Anterior cingulate cortex (tissue), 58 donors: Measurements from ENCODE around the gene MEIKIN.
"Not testable (repeated sequence)": the region's sequence is repeated elsewhere in the genome, so short reads cannot be mapped to it uniquely, and the experiment has no call there.

Experiments
- DNase-seq, 58 donors: peaks; one replicate each; lab custom pipeline; 2025; lab: John Stamatoyannopoulos, UW

MEIKIN gene

GRCh38 chr5:131778141-131778540 is 167.3 kb downstream of the MEIKIN start:
- not testable (repeated sequence) for DNase-seq

GRCh38 chr5:131776450-131776849 is 169.0 kb downstream of the MEIKIN start:
- no peak for DNase-seq

GRCh38 chr5:131774652-131775367 is 170.7 kb downstream of the MEIKIN start:
- DNase-seq, result peak in 1 of 58 donors; percentile 13

DNA sequence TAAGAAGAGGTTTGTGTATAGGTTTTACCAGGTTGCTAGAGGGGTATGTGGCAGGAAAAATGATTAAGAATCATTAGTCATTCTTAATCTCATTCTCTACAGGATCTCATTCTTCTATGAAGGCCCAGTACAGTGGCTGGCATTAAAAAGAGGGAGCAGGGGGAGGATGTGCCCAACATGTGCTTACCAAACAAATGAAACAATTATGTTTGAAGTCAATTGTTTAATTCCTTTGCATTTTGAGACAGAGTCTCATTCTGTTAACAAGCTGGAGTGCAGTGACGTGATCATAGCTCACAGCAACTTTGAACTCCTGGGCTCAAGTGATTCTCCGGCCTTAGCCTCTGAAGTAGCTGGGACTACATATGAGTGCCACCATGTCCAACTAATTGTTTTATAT is 171.7 kb downstream of the MEIKIN start:
- peak in 31 of 58 donors; percentile 1 to 78 (median 23) for DNase-seq

DNA sequence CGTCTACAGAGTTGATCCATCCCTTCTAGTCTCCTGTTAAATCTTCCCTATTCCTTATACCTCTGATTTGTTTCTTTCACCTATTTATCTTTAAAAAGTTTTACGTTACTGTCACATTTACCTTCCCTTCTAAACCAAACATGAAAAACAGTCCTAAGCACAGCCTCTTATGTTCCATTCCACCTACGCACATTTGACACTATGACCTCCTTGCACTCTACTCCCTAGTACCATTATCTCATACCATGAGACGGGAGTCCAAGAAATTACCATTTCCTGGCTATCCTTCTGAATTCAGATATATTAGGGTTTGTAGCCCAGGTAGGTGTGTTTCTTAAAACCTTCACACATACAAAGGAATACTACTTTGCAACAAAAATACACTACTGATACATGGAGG is 173.8 kb downstream of the MEIKIN start:
- no peak for DNase-seq

- no peak for DNase-seq
These were observed 175.5 kb downstream of the MEIKIN start for GRCh38 chr5:131769961-131770360.

DNA sequence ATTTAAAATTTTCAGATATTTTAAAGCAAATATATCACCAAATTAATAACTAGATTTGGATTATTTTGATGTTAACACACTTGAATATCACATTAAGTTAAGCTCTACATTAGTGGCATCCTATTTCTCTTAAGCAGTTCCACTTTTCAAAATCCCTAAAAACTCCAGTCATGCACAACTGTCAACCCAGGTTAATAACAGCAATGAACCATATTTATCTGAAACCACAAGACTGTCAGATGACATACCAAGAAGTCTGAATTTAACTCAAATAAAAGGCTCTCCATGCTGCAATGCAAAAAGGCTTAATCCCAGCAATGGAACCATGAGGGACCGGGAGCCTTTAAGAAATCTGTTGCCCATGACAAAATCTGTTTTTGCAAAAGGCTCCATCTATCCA is 176.1 kb downstream of the MEIKIN start:
- DNase-seq, result no peak

DNA sequence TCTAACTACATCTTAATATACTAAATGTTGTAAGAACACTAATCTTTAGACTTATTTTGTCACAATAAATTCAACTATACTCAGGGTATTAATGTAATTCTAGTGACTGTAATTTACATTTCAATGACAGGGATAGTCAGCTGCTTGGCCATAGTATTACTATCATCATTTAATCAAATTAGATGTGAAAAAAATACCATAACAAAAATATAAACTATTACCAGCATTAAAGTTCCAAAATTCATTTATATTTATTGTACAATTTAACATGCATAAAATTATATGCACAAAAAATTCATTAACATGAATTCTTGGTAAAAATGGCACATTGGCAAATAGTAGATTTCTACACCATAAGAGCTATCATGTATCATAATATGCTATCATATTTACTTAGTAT is 177.6 kb downstream of the MEIKIN start:
- DNase-seq, result no peak

- no peak for DNase-seq
These were observed 178.8 kb downstream of the MEIKIN start for GRCh38 chr5:131766689-131767088.

- DNase-seq, result no peak
These were observed 180.2 kb downstream of the MEIKIN start for GRCh38 chr5:131765261-131765660.

DNA sequence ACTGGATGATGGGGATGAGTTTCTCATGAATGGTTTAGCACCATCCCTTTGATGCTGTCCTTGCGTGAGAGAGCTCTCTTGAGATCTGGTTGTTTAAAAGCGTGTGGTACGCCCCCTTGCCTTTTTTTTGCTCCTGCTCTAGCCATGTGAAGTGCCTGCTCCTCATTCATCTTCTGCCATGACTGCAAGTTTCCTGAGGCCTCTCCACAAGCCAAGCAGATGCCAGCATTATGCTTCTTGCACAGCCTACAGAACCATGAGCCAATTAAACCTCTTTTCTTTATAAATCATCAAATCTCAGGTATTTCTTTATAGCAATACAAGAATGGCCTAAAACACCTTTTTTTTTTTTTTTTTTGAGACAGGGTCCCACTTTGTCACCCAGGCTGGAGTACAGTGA is 181.5 kb downstream of the MEIKIN start:
- DNase-seq, result no peak

GRCh38 chr5:131760793-131761192 is 184.7 kb downstream of the MEIKIN start:
- DNase-seq, result no peak

DNA sequence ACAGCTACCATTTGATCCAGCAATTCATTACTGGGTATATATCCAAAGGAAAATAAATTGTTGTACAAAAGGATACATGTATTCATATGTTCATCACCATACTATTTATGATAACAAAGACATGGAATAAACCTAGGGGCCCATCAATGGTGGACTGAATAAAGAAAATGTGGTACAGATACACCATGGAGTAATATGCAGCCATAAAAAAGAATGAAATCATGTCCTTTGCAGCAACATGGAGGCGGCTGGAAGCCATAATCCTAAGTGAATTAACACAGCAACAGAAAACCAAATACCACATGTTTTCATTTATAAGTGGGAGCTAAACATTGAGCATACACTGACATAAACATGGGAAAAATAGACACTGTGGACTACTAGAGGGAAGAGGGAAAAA is 185.8 kb downstream of the MEIKIN start:
- no peak for DNase-seq

DNA sequence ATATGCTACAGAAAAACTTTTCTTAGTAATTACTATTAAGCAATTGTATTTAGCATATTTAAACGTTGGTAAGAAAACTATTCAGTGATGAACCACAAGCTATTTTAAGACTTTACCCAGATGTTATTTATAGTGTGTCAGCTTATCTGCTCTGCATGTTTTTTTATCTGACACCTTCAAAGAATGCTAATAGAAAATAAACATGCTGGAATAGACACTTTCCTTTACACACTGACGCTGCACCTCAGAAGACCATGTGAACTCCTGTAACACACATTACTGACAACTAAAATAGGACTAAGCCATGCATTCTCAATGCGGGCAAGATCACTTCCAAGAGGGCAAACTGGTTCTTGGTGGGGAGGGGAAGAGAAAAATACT is 187.0 kb downstream of the MEIKIN start:
- DNase-seq, result no peak

- no peak for DNase-seq
These were observed 187.5 kb downstream of the MEIKIN start for GRCh38 chr5:131757830-131758519.
